IPS-18c (cell line): ENCODE data around the gene DUSP22.

Source experiments
- H3K4me3 ChIP-seq: 2 replicates; pipeline ENCODE4 v1.7.0; 2013; ENCODE audit warnings: low read depth, mild to moderate bottlenecking, low read length, moderate library complexity; ENCODE audit not compliant: insufficient read depth
- H3K9me3 ChIP-seq: one replicate; pipeline ENCODE4 v1.6.1; 2013; ENCODE audit warnings: mild to moderate bottlenecking, low read length, moderate library complexity; ENCODE audit not compliant: control insufficient read depth, insufficient read depth

Gene DUSP22

GRCh38 chr6:301929-302705 lies 9.8 kb downstream of the DUSP22 start:
- H3K4me3 ChIP-seq: no peak overlapping the region
- H3K9me3 ChIP-seq: no peaks in the 10 kb centered on the region

- no peaks in the 10 kb centered on the region for H3K9me3 ChIP-seq
- H3K4me3 ChIP-seq: no peak overlapping the region
Measured at GRCh38 chr6:302760-303159, 10.5 kb downstream of the DUSP22 start.

- Histone ChIP-seq H3K9me3 (no peaks in the 10 kb centered on the region), H3K4me3 (no peak overlapping the region)
Measured at GRCh38 chr6:303263-303662, 11.0 kb downstream of the DUSP22 start.

- H3K9me3 ChIP-seq: no peaks in the 10 kb centered on the region
- no peak overlapping the region for H3K4me3 ChIP-seq
Measured at GRCh38 chr6:303948-304558, 11.8 kb downstream of the DUSP22 start.

DNA sequence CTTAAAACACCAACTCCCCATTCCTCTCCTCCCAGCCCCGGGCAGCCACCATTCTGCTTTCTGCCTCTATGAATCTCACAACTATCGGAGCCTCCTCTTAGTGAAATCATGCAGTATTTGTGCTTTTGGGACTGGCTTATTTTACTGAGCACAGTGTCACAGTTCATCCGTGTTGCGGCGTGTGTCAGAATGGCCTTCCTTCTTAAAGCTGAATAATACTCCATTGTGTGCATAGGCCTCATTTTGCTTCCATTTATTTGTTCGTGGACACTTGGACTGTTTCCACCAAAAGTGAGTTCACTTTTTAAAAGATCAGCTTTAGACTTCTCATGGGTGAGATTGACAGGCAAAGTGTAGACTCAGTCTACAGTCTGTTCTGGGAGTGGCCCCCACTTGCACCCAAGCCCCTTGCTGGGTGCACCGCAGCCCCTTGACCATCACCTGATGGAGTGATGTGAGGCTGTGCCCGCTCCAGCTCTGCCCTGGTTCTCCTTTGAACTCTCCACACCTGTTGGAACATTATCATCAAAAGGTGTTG lies 12.6 kb downstream of the DUSP22 start:
- Histone ChIP-seq H3K9me3 (no peaks in the 10 kb centered on the region), H3K4me3 (no peak overlapping the region)

- H3K4me3 ChIP-seq: no peak overlapping the region
Measured at GRCh38 chr6:305371-306206, 13.3 kb downstream of the DUSP22 start.

DNA sequence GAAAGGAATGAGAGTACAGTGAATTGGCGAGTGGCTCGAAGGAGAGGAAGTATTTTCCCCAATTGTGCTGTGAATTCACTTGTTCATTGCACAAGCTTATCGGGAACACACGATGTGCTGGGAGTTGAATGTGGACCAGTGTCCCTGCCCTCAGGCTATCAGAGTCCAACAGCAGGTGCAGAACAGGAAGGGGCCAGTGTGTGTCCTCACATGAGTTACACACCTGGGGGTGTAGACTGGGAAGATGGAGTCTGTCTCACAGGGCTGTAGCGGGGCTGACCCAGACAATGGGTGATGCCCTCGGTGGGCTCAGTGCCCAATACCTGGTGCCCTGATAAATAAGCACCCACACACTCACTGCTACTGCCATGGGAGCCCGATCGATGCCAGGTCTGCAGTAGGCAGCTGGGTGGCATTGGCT lies 14.4 kb downstream of the DUSP22 start:
- Histone ChIP-seq H3K9me3 (no peaks in the 10 kb centered on the region), H3K4me3 (no peak overlapping the region)

More at GRCh38 chr6:305371-306206, 13.3 kb downstream of the DUSP22 start:
- no peaks in the 10 kb centered on the region for H3K9me3 ChIP-seq

DNA sequence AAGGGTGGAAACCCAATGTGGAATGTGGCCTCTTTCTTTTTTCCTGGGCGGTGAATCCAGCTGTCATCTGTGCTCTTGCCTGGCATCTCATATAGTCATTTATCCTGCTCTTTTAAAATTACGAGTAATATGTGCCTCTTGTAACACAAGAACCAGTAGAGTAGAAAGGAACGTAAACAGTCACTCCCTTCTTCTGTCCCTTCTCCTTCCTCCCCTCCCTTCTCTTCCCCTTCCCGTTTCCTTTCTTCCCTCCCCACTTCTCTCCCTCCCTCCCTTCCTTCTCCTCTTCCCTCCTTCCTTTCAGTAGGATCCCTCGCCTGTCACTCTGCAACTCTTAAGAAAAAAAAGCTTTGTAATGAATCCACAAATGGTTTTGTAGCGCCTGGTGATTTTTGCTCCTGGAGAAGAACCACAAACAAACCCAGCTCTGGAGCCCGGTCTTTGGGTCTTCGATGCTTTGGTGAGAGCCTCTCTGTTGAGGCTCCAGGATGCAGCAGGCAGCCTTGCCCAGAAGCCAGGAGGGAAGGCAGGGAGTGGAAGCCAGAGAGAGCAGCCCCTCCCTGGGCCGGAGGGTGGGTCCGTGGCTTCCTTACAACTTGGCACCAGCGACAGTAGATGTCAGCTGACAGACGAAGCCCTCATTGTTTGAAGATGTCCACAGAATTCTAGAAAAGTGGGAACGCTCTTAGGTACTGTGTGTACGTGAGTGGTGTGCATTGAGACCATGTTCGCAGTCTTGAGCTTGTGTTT lies 15.0 kb downstream of the DUSP22 start:
- Histone ChIP-seq H3K9me3 (no peaks in the 10 kb centered on the region), H3K4me3 (no peak overlapping the region)

GRCh38 chr6:307874-308273 lies 15.6 kb downstream of the DUSP22 start:
- Histone ChIP-seq H3K9me3 (no peaks in the 10 kb centered on the region), H3K4me3 (no peak overlapping the region)

GRCh38 chr6:308307-308706 lies 16.0 kb downstream of the DUSP22 start:
- no peaks in the 10 kb centered on the region for H3K9me3 ChIP-seq
- no peak overlapping the region for H3K4me3 ChIP-seq

GRCh38 chr6:308768-309167 lies 16.5 kb downstream of the DUSP22 start:
- Histone ChIP-seq H3K4me3 (no peak overlapping the region), H3K9me3 (no peaks in the 10 kb centered on the region)

DNA sequence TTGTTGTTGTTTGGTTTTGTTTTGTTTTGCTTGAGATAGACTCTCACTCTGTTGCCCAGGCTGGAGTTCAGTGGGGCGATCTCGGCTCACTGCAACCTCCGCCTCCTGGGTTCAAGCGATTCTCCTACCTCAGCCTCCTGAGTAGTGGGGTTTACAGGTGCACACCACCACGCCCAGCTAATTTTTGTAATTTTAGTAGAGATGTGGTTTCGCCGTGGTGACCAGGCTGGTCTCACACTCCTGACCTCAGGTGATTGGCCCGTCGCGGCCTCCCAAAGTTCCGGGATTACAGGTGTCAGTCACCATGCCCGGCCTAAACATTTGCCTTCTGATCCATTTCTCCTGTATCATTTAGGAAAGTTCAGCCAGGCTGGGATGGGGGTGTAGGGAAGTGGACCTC lies 17.7 kb downstream of the DUSP22 start:
- H3K4me3 ChIP-seq: no peak overlapping the region
- no peaks in the 10 kb centered on the region for H3K9me3 ChIP-seq

- Histone ChIP-seq H3K4me3 (no peak overlapping the region), H3K9me3 (no peaks in the 10 kb centered on the region)
Measured at GRCh38 chr6:310671-311070, 18.4 kb downstream of the DUSP22 start.

GRCh38 chr6:311679-312220 lies 19.5 kb downstream of the DUSP22 start:
- Histone ChIP-seq H3K9me3 (no peaks in the 10 kb centered on the region), H3K4me3 (no peak overlapping the region)

GRCh38 chr6:313087-313486 lies 20.8 kb downstream of the DUSP22 start:
- H3K4me3 ChIP-seq: no peak overlapping the region
- no peaks in the 10 kb centered on the region for H3K9me3 ChIP-seq

- Histone ChIP-seq H3K9me3 (no peaks in the 10 kb centered on the region), H3K4me3 (no peak overlapping the region)
Measured at GRCh38 chr6:313917-314316, 21.6 kb downstream of the DUSP22 start.

DNA sequence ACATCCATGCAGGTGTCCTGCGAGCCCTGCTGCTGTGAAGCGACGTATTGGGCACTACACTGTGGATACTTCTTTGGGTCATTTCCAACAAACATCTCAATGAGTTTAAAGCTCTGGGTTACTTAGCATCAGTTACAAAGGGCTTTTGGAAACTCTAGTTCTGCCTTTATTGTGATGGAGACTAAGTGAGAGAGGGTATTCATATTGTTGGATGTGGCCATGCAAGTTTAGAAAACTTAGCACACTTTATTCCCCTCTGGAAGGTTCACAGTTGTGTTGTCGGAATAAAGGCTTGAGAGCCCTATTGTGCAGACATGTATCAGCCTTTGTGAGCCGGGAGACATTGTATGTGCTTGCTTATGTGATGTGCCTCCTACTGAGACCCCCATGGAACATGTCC lies 22.1 kb downstream of the DUSP22 start:
- no peaks in the 10 kb centered on the region for H3K9me3 ChIP-seq
- H3K4me3 ChIP-seq: no peak overlapping the region
